ENCODE data around the gene LRRC36. TPM values are rescaled to one million over a fixed set of nuclear protein-coding genes. Genes with fewer than 3 reads are reported as not detected.

LRRC36 gene
- total RNA-seq, 4 donors from 2014 or later: 0.17 TPM; not detected in 3

DNA sequence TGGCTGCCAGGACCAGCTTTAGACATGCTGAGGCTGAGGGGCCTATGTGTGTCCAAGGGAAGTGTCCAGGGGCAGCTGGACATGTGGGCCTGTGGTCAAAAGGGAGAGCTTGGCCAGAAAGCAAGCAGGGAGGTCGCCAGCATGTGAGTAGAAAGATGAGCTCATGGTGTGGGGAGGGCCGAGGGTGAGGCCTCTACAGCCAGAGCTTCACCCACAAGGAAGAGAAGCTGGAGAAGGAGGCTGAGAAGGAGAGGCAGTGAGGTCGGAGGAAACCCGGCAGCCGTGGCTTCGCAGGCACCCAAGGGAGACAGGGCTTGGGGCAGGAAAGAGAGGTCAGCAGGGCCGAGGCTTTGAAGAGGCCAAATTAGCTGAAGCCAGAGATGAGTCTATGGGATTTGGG, 100.3 kb downstream of the LRRC36 start:
- TF ChIP-seq CTCF (IDR thresholded peaks at IDR 0.05; ENCODE audit: low read depth): no peak

DNA sequence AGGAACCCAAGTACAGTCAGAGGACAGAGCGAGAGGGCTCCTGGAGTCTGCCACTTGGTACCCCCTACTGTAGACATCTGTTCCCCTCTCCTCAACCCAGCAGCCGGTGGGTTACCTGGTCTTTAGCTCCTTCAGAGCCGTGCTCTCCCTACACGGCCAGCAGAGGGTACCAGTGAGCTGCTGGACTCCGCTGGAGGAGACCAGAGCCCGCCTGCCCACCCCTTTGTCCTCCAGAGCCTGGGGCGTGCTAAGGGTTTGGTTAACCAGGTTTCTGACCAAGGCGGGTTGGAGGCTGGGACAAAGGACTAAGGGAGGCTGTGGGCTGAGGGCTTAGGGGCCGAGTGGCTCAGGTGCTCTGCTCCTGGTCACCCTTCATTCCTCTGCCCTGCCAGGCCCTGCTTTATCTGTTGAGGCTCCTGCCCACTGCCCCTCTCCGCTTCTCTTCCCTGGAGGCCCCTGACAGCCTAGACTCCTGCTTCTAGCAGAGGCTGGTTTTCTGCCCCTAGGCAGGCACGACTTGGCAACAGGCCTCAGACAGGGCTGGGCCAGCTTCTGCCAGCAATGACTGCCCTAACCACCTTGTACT, 101.6 kb downstream of the LRRC36 start:
- TF ChIP-seq CTCF (IDR thresholded peaks at IDR 0.05; ENCODE audit: low read depth): no peak

GRCh38 chr16:67429053-67429798, 102.6 kb downstream of the LRRC36 start:
- no peak for TF ChIP-seq CTCF (IDR thresholded peaks at IDR 0.05; ENCODE audit: low read depth)

GRCh38 chr16:67429799-67430503, 103.3 kb downstream of the LRRC36 start:
- TF ChIP-seq CTCF (IDR thresholded peaks at IDR 0.05; ENCODE audit: low read depth): no peak

DNA sequence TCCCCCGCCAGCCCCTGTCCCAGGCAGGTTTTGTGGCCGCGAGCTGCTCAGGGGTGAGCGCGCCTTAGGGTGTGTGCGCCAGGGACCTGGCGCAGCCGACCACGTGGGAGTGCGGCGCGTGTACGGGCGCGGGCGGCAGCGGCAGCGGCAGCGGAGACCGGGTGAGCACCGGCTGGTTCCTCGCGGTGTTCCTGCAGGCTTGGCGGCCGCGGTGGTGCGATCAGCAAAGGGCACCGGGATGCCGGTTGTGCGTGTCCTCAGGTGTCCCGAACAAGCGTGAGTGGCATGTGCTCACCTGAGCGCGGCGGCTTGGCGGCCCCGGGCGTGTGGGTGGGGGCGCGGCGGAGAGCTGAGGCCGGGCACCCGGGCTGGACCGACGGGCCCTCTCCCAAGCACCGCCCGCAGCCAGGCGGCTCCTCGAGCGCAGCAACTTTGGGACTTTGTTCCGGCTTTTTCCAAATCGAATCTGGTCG, 103.9 kb downstream of the LRRC36 start:
- no peak for TF ChIP-seq CTCF (IDR thresholded peaks at IDR 0.05; ENCODE audit: low read depth)

GRCh38 chr16:67430977-67431774, 104.6 kb downstream of the LRRC36 start, which contains the start of gene HSD11B2:
TSS of gene HSD11B2 (plus strand) at chr16:67431121. CDS start at chr16:67431249, 128 bp downstream.
- no peak for TF ChIP-seq CTCF (IDR thresholded peaks at IDR 0.05; ENCODE audit: low read depth)
